ENCODE data around the gene EVA1C.
"Not testable (repeated sequence)": the region's sequence is repeated elsewhere in the genome, so short reads cannot be mapped to it uniquely, and the experiment has no call there.

Gene EVA1C

DNA sequence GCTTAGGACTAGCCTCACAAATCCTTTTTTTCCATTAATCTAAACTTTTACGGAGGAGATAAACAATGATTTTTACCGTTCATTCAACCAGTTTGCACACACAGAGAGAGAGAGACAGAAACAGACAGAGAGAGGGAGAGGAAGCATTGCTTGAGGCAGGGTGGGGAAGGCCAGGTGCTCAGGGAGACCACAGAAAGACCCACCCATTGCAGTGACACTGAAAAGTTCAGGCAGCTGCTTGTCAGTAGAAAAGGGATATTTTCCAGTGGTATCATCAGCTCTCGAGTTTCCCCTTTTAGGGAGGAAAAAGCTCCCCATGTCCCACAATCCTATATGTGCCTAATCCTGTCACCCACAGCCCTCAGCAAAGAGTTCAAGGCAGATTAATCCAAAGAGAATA lies 145.6 kb downstream of the EVA1C start:
- no peaks in the 10 kb centered on the region for H3K9me2 ChIP-seq (replicated peaks; ENCODE audit: low read depth, low read length)
- H3K4me3 ChIP-seq (ENCODE audit: low read length, poor library complexity, severe bottlenecking): no peak overlapping the region
- H3K9me3 ChIP-seq (ENCODE audit: insufficient read depth, low read depth, low read length): no peaks in the 10 kb centered on the region
- H3K36me3 ChIP-seq (ENCODE audit: insufficient read depth, low read length): no peaks in the 10 kb centered on the region
- H4K20me1 ChIP-seq (ENCODE audit: insufficient read depth, low read length, poor library complexity, severe bottlenecking): no peaks in the 10 kb centered on the region
- no peak overlapping the region for H3K4me2 ChIP-seq (ENCODE audit: low read depth, low read length, poor library complexity, severe bottlenecking)
- no peak overlapping the region for H2AFZ ChIP-seq (ENCODE audit: low read length)
- no peaks in the 10 kb centered on the region for H3K27me3 ChIP-seq (ENCODE audit: insufficient read depth, low read length, poor library complexity, severe bottlenecking)
- no peaks in the 10 kb centered on the region for H3K4me1 ChIP-seq (ENCODE audit: insufficient read depth, low read length, poor library complexity, severe bottlenecking)
- TF ChIP-seq EZH2phosphoT487 (IDR thresholded peaks at IDR 0.05; ENCODE audit: borderline replicate concordance): no peak
- TF ChIP-seq, protein P1, sequence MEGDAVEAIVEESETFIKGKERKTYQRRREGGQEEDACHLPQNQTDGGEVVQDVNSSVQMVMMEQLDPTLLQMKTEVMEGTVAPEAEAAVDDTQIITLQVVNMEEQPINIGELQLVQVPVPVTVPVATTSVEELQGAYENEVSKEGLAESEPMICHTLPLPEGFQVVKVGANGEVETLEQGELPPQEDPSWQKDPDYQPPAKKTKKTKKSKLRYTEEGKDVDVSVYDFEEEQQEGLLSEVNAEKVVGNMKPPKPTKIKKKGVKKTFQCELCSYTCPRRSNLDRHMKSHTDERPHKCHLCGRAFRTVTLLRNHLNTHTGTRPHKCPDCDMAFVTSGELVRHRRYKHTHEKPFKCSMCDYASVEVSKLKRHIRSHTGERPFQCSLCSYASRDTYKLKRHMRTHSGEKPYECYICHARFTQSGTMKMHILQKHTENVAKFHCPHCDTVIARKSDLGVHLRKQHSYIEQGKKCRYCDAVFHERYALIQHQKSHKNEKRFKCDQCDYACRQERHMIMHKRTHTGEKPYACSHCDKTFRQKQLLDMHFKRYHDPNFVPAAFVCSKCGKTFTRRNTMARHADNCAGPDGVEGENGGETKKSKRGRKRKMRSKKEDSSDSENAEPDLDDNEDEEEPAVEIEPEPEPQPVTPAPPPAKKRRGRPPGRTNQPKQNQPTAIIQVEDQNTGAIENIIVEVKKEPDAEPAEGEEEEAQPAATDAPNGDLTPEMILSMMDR (conservative IDR thresholded peaks at IDR 0.05; ENCODE audit: low read length): no peak
- H3K79me2 ChIP-seq (ENCODE audit: insufficient read depth, low read length): no peaks in the 10 kb centered on the region
- H3F3A ChIP-seq (ENCODE audit: low read depth): no peaks in the 10 kb centered on the region
- H3K9ac ChIP-seq (ENCODE audit: low read depth, low read length, poor library complexity, severe bottlenecking): no peak overlapping the region

DNA sequence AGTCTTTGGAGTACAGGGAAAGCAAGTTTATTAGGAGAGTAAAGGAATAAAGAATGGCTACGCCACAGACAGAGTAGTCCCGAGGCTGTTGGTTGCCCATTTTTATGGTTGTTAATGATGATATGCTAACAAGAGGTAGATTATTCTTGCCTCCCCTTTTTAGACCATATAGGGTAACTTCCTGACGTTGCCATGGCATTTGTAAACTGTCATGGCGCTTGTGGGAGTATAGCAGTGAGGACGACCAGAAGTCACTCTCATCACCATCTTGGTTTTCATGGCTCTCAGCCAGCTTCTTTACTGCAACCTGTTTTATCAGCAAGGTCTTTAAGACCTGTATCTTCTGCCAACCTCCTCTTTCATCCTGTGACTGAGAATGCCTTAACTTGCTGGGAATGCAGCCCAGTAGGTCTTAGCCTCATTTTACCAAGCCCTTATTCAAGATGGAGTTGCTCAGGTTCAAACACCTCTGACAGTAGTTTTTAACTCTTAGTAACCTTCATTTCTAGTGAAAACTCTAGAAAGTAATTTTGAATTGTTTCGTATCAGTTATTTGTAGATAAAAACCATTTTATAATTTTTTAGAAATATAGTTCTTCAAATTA lies 146.6 kb downstream of the EVA1C start:
- H2AFZ ChIP-seq (ENCODE audit: low read length): no peak overlapping the region
- no peaks in the 10 kb centered on the region for H3K79me2 ChIP-seq (ENCODE audit: insufficient read depth, low read length)
- no peaks in the 10 kb centered on the region for H4K20me1 ChIP-seq (ENCODE audit: insufficient read depth, low read length, poor library complexity, severe bottlenecking)
- no peaks in the 10 kb centered on the region for H3K9me2 ChIP-seq (replicated peaks; ENCODE audit: low read depth, low read length)
- no peak overlapping the region for H3K9ac ChIP-seq (ENCODE audit: low read depth, low read length, poor library complexity, severe bottlenecking)
- H3K9me3 ChIP-seq (ENCODE audit: insufficient read depth, low read depth, low read length): no peaks in the 10 kb centered on the region
- H3K36me3 ChIP-seq (ENCODE audit: insufficient read depth, low read length): no peaks in the 10 kb centered on the region
- no peak for TF ChIP-seq EZH2phosphoT487 (IDR thresholded peaks at IDR 0.05; ENCODE audit: borderline replicate concordance)
- TF ChIP-seq, protein P1 (conservative IDR thresholded peaks at IDR 0.05; ENCODE audit: low read length): no peak
- H3K4me3 ChIP-seq (ENCODE audit: low read length, poor library complexity, severe bottlenecking): no peak overlapping the region
- no peaks in the 10 kb centered on the region for H3K27me3 ChIP-seq (ENCODE audit: insufficient read depth, low read length, poor library complexity, severe bottlenecking)
- no peaks in the 10 kb centered on the region for H3K4me1 ChIP-seq (ENCODE audit: insufficient read depth, low read length, poor library complexity, severe bottlenecking)
- no peak overlapping the region for H3K4me2 ChIP-seq (ENCODE audit: low read depth, low read length, poor library complexity, severe bottlenecking)
- no peaks in the 10 kb centered on the region for H3F3A ChIP-seq (ENCODE audit: low read depth)

DNA sequence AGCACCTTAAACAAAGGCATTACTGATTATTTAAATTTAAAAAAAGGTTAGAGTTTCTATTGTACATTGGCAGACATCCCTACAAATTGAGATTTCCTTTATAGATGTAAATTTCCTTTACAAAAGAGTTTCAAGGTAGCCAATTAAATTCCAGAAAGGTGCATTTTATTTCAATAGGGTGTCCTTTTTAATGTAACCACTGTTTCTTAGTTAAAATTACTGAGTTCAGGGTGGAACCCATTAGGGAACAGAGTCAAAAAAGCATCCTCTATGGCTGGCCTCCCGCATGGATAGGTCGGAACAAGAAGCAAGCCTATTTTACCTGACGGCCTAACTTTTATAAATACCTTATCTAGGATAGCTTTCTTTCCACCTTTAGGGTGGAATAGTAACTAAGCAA lies 148.4 kb downstream of the EVA1C start:
- Histone ChIP-seq H3K27me3 (ENCODE audit: insufficient read depth, low read length, poor library complexity, severe bottlenecking) (no peaks in the 10 kb centered on the region), H3F3A (ENCODE audit: low read depth) (no peaks in the 10 kb centered on the region), H3K4me2 (ENCODE audit: low read depth, low read length, poor library complexity, severe bottlenecking) (no peak overlapping the region), H3K4me3 (ENCODE audit: low read length, poor library complexity, severe bottlenecking) (no peak overlapping the region), H4K20me1 (ENCODE audit: insufficient read depth, low read length, poor library complexity, severe bottlenecking) (no peaks in the 10 kb centered on the region), H3K9me2 (replicated peaks; ENCODE audit: low read depth, low read length) (no peaks in the 10 kb centered on the region), H3K36me3 (ENCODE audit: insufficient read depth, low read length) (no peaks in the 10 kb centered on the region), H3K4me1 (ENCODE audit: insufficient read depth, low read length, poor library complexity, severe bottlenecking) (no peaks in the 10 kb centered on the region), H3K9me3 (ENCODE audit: insufficient read depth, low read depth, low read length) (no peaks in the 10 kb centered on the region), H3K79me2 (ENCODE audit: insufficient read depth, low read length) (no peaks in the 10 kb centered on the region), H3K9ac (ENCODE audit: low read depth, low read length, poor library complexity, severe bottlenecking) (no peak overlapping the region), H2AFZ (ENCODE audit: low read length) (no peak overlapping the region)
- no peak for TF ChIP-seq EZH2phosphoT487 (IDR thresholded peaks at IDR 0.05; ENCODE audit: borderline replicate concordance)
- TF ChIP-seq, protein P1 (conservative IDR thresholded peaks at IDR 0.05; ENCODE audit: low read length): no peak

DNA sequence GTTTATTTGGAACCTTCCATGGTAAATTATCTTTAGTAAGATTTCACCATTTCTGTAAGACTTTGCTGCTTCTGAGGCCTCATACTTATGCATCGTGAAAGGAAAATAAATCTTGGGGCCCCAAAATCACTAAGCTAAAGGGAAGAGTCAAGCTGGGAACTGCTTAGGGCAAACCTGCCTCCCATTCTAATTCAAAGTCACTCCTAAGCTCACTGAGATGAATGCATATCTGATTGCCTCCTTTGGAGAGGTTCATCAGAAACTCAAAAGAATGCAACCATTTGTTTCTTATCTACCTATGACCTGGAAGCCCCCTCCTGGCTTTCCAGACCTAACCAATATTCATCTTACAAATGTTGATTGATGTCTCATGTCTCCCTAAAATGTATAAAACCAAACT lies 149.0 kb downstream of the EVA1C start:
- H3K79me2 ChIP-seq (ENCODE audit: insufficient read depth, low read length); H3K4me3 ChIP-seq (ENCODE audit: low read length, poor library complexity, severe bottlenecking); H3F3A ChIP-seq (ENCODE audit: low read depth); H3K4me1 ChIP-seq (ENCODE audit: insufficient read depth, low read length, poor library complexity, severe bottlenecking); H3K27me3 ChIP-seq (ENCODE audit: insufficient read depth, low read length, poor library complexity, severe bottlenecking); H3K4me2 ChIP-seq (ENCODE audit: low read depth, low read length, poor library complexity, severe bottlenecking); H2AFZ ChIP-seq (ENCODE audit: low read length); H4K20me1 ChIP-seq (ENCODE audit: insufficient read depth, low read length, poor library complexity, severe bottlenecking); H3K9ac ChIP-seq (ENCODE audit: low read depth, low read length, poor library complexity, severe bottlenecking); H3K9me3 ChIP-seq (ENCODE audit: insufficient read depth, low read depth, low read length); H3K9me2 ChIP-seq (replicated peaks; ENCODE audit: low read depth, low read length); H3K36me3 ChIP-seq (ENCODE audit: insufficient read depth, low read length): not testable (repeated sequence)
